Measurements from ENCODE around the gene ECEL1.

DNA sequence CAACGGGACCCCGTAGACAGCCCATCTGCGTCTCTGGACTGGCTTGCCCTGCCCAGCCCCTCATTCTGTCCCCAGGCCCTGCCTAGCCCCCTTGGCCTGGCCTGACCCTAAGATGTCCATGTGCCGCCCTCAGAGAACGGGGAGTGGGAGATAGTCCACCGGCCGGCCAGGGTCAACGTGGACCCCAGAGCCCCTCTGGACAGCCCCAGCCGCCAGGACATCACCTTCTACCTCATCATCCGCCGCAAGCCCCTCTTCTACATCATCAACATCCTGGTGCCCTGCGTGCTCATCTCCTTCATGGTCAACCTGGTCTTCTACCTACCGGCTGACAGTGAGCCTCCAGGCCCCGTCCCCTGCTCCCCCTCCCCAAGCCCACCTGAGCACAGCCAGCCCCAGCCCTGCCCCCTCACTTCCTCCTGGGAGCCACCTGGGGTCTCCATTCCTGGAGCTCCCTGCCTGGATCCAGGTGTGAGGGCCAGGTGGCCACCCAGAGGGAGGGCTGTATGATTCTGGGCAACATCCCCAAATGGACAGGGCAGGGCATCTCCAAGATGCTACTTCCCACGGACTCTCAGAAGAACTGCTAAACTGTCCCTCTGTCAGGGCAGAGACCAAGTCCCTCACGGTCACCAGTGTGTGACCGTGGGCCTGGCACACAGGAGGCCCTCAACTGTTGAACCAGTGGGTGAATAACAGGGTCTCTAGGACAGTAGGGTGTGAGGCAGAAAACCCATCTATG, 42.3 kb upstream of the ECEL1 start:
- TF ChIP-seq EZH2 (IDR thresholded peaks at IDR 0.05; ENCODE audit: insufficient read depth, low read length), result no peak
- TF ChIP-seq, protein P1, sequence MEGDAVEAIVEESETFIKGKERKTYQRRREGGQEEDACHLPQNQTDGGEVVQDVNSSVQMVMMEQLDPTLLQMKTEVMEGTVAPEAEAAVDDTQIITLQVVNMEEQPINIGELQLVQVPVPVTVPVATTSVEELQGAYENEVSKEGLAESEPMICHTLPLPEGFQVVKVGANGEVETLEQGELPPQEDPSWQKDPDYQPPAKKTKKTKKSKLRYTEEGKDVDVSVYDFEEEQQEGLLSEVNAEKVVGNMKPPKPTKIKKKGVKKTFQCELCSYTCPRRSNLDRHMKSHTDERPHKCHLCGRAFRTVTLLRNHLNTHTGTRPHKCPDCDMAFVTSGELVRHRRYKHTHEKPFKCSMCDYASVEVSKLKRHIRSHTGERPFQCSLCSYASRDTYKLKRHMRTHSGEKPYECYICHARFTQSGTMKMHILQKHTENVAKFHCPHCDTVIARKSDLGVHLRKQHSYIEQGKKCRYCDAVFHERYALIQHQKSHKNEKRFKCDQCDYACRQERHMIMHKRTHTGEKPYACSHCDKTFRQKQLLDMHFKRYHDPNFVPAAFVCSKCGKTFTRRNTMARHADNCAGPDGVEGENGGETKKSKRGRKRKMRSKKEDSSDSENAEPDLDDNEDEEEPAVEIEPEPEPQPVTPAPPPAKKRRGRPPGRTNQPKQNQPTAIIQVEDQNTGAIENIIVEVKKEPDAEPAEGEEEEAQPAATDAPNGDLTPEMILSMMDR (IDR thresholded peaks at IDR 0.05; ENCODE audit: insufficient read depth, low read depth, low read length), result no peak
